GM21737 (cell line): Measurements from ENCODE around the gene OR52E4.

Experiments used
- ATAC-seq: cut with Tn5 transposase; IDR thresholded peaks from one replicate; pipeline ENCODE4 v1.9.1; 2021; ENCODE audit warnings: mild to moderate bottlenecking, moderate library complexity; ENCODE audit not compliant: unreplicated experiment

OR52E4 gene

GRCh38 chr11:5928811-5929210 lies 48.4 kb downstream of the OR52E4 start:
- ATAC-seq, result no peak

GRCh38 chr11:5929571-5930368 lies 49.3 kb downstream of the OR52E4 start:
- no peak for ATAC-seq

- ATAC-seq, result no peak
Observed at GRCh38 chr11:5930614-5931013, 50.2 kb downstream of the OR52E4 start.

DNA sequence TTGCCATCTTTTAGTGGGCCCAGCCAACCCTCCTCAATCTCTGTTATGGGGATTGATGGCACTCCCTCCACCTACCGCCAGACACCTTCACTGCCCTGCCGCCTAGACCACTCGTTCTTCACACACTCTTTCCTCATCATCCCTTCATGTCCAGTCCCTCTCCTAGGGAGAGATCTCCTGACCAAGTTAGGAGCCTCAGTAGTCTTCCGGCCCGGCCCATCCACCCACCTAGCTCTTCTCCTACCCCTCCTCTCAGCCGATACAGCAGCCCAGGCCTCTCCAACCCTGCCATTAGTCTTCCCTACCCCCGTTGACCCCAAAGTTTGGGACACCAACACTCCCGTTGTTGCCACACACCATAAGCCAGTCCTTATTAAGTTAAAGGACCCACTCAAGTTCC lies 50.6 kb downstream of the OR52E4 start:
- no peak for ATAC-seq

DNA sequence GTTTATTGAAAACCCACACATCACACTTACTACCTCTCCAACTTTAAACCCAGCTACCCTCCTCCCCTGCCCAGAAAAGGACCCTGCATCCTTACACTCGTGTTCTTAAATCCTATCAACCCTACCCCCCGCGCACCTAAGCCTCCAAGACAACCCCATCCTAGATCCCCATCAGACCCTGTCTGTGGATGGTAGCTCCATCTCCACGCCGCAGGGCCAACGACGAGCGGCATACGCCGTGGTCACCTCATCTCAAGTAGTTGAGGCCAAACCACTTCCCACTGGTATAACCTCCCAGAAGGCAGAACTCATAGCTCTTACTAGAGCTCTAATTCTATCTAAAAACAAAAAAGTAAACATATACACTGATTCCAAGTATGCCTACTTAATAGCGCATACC lies 52.2 kb downstream of the OR52E4 start:
- no peak for ATAC-seq

DNA sequence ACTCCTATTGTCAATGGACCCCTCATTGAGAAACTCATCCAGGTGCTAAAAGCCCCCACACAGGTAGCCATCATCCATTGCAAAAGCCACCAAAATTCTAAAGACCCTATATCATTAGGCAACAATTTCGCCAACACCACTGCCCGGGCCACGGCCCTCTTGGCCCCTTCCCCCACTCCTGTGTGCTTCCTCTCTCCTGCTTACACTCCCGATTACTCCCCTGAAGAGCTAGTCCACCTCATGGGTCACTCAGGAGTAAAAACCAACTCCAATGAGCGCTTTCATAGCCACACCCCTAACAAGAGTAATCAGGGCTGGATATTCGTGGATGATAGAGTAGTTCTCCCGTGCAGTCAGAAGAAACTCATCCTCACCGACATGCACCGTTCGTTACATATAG lies 52.7 kb downstream of the OR52E4 start:
- no peak for ATAC-seq
